HepG2 (cell line): Measurements from ENCODE around the gene GSK3B. TPM values are rescaled to one million over a fixed set of nuclear protein-coding genes. Genes with fewer than 3 reads are reported as not detected.

ENCODE experiments used
- ATAC-seq: fragments of 200-7000 bp; cut with Tn5 transposase; 3 replicates; pipeline ENCODE4 v1.9.1; 2020; ENCODE audit warnings: mild to moderate bottlenecking, moderate library complexity
- BruUV-seq: library from RNA; stranded (reverse); fragments of 400-500 nt; replicated peaks from 2 replicates; lab custom pipeline; 2021; lab: Mats Ljungman, UMichigan
- CTCF ChIA-PET: fragments of 300-600 bp; formaldehyde crosslinking; extraction: SDS; loops from one replicate; lab custom pipeline; 2021; ENCODE audit warnings: low total read pairs, inconsistent platforms, low intra/inter-chr PET ratio; lab: Yijun Ruan, JAX
- POLR2A ChIA-PET: fragments of 350-600 bp; sonication (Branson Sonifier 250); formaldehyde crosslinking; loops from one replicate; lab custom pipeline; 2020; ENCODE audit warnings: antibody characterized with exemption, inconsistent platforms; lab: Yijun Ruan, JAX
- DNase-seq: peaks from one replicate; pipeline ENCODE4 v3.0.0-alpha.2; 2015; ENCODE audit warnings: low spot score
- FAIRE-seq: peaks from 3 replicates; lab custom pipeline; 2011; peaks lifted over from hg19 to GRCh38; lab: Jason Lieb, UNC
- H2AFZ ChIP-seq: one replicate; pipeline ENCODE4 v1.6.1; 2011; ENCODE audit warnings: low read length, inconsistent platforms
- H3K27ac ChIP-seq: fragments of 300-600 bp; 3 replicates; pipeline ENCODE4 v1.8.0; 2011; ENCODE audit warnings: mixed run types, mild to moderate bottlenecking, mixed read lengths, low read length, inconsistent platforms; ENCODE audit not compliant: insufficient read depth; ENCODE audit errors: extremely low read length
- H3K27me3 ChIP-seq, 2 experiments: fragments of 200-600 bp in 1 of 2; 2 replicates in 1 of 2; 3 replicates in 1 of 2; pipeline versions ENCODE4 v1.6.0 to v1.8.0; 2011; ENCODE audit warnings: low read length in 2 of 2, mild to moderate bottlenecking in 2 of 2, moderate library complexity in 2 of 2, inconsistent platforms in 1 of 2; ENCODE audit not compliant: insufficient read depth in 2 of 2, control insufficient read depth in 1 of 2
- H3K36me3 ChIP-seq, 2 experiments: fragments of 200-600 bp in 1 of 2; replicated peaks in 1 of 2; 2 replicates in 1 of 2; 3 replicates in 1 of 2; pipeline versions ENCODE4 v1.5.1 to v1.8.0; 2011; ENCODE audit warnings: low read length in 2 of 2, inconsistent platforms in 1 of 2; ENCODE audit not compliant: insufficient read depth in 2 of 2, control insufficient read depth in 1 of 2
- H3K4me1 ChIP-seq: 2 replicates; pipeline ENCODE4 v1.5.1; 2012; ENCODE audit warnings: low read length, inconsistent platforms; ENCODE audit not compliant: insufficient read depth
- H3K4me2 ChIP-seq: 2 replicates; pipeline ENCODE4 v1.6.0; 2011; ENCODE audit warnings: low read depth, low read length, inconsistent platforms
- H3K4me3 ChIP-seq, 3 experiments: fragments of 200-600 bp in 1 of 3; sonication (generic), shearing (Covaris generic) in 1 of 3; replicated peaks in 1 of 3; 2 replicates each; pipeline ENCODE4 v1.5.1; 2011 to 2016; ENCODE audit warnings: low read length in 3 of 3, inconsistent platforms in 2 of 3, low read depth in 2 of 3, mild to moderate bottlenecking in 2 of 3, control low read depth in 1 of 3, mixed read lengths in 1 of 3; ENCODE audit not compliant: insufficient read depth in 1 of 3
- H3K79me2 ChIP-seq: one replicate; pipeline ENCODE4 v1.6.1; 2011; ENCODE audit warnings: low read length, inconsistent platforms; ENCODE audit not compliant: insufficient read depth
- H3K9ac ChIP-seq: 2 replicates; pipeline ENCODE4 v1.6.0; 2011; ENCODE audit warnings: mild to moderate bottlenecking, low read depth, low read length, inconsistent platforms; ENCODE audit not compliant: insufficient read depth
- H3K9me3 ChIP-seq: 2 replicates; pipeline ENCODE4 v1.5.1; 2012; ENCODE audit warnings: mild to moderate bottlenecking, low read length
- H4K20me1 ChIP-seq: 2 replicates; pipeline ENCODE4 v1.6.0; 2011; ENCODE audit warnings: inconsistent platforms, mild to moderate bottlenecking, low read length, moderate library complexity; ENCODE audit not compliant: insufficient read depth
- CC2D1A ChIP-seq: sonication (generic); formaldehyde crosslinking; IDR thresholded peaks from 2 replicates; pipeline ENCODE4 v1.8.1; 2023; ENCODE audit warnings: mild to moderate bottlenecking, missing genetic modification reagents
- CSRNP1 ChIP-seq: sonication (generic); formaldehyde crosslinking; IDR thresholded peaks from 2 replicates; pipeline ENCODE4 v1.8.1; 2023; ENCODE audit warnings: mild to moderate bottlenecking, missing genetic modification reagents
- ELF1 ChIP-seq: sonication (generic); formaldehyde crosslinking; IDR thresholded peaks from 2 replicates; pipeline ENCODE4 v1.4.0; 2020; ENCODE audit warnings: missing genetic modification reagents
- FOXA3 ChIP-seq: IDR thresholded peaks from 2 replicates; pipeline ENCODE4 v1.6.1; 2016; ENCODE audit warnings: missing genetic modification reagents, missing compliant biosample characterization
- GATAD2A ChIP-seq: IDR thresholded peaks from 2 replicates; pipeline ENCODE4 v1.6.1; 2016
- RBFOX2 ChIP-seq: fragments of 200-400 bp; formaldehyde crosslinking; IDR thresholded peaks from 2 replicates; pipeline ENCODE4 v1.6.1; 2017; ENCODE audit warnings: low read depth, mild to moderate bottlenecking, low read length
- ZBTB21 ChIP-seq: sonication (generic); formaldehyde crosslinking; IDR thresholded peaks from 2 replicates; pipeline ENCODE4 v1.4.0; 2020; ENCODE audit warnings: missing genetic modification reagents
- ZNF639 ChIP-seq: conservative IDR thresholded peaks from 2 replicates; pipeline ENCODE4 v1.6.1; 2018; ENCODE audit warnings: missing genetic modification reagents
- ZNF646 ChIP-seq: sonication (generic); formaldehyde crosslinking; IDR thresholded peaks from 2 replicates; pipeline ENCODE4 v1.9.0; 2021; ENCODE audit warnings: mild to moderate bottlenecking, missing genetic modification reagents
- ZNF740 ChIP-seq: sonication (generic); formaldehyde crosslinking; IDR thresholded peaks from 2 replicates; pipeline ENCODE4 v1.4.0; 2020; ENCODE audit warnings: missing genetic modification reagents
- whole genome bisulfite sequencing: methylation state at CpG from one replicate; pipeline ENCODE4 v1.1.6; 2017; ENCODE audit warnings: low lambda C conversion rate; 5-methylcytosine and 5-hydroxymethylcytosine counted together
- in situ Hi-C: cut with HindIII; loops from 2 replicates; pipeline ENCODE4 v1.10.0; 2017; ENCODE audit warnings: low pct_unique_long_range_greater_than_20kb; ENCODE audit not compliant: extremely low pct_ligation_motif_present
- intact Hi-C: fragments of 100-400 bp; cut with micrococcal nuclease; formaldehyde crosslinking; loops from one replicate; pipeline ENCODE4 v1.10.0; 2022; ENCODE audit not compliant: unreplicated experiment
- polyA plus RNA-seq, 8 experiments: library from polyadenylated mRNA; depleted of rRNA in 3 of 8; stranded (reverse) in 7 of 8; unstranded in 1 of 8; fragments of >200 nt; fragmentation: Illumina TruSeq in 4 of 8; extraction: Trizol in 4 of 8; gene quantifications; 2 replicates each; pipeline versions ENCODE4 v1.2.1 to v1.2.3, GENCODE V29; 2011 to 2016; ENCODE audit warnings: low read depth in 4 of 8, missing spikeins in 1 of 8, mixed read lengths in 1 of 8; ENCODE audit not compliant: insufficient read depth in 1 of 8
- total RNA-seq, 5 experiments: library from RNA; depleted of rRNA; stranded (reverse); fragments of >200 nt; fragmentation: Illumina TruSeq; extraction: Trizol; gene quantifications; 2 replicates each; pipeline ENCODE4 v1.2.3, GENCODE V29; 2016; ENCODE audit warnings: low read depth in 1 of 5

Gene GSK3B
- total and polyA plus RNA-seq, 2 of the 13 experiments (the other 11 are each of a cell fraction or from before 2014, with no cell fraction given) = 22.3 to 30.1 TPM

GRCh38 chr3:120018299-120018698 is 75.9 kb downstream of the GSK3B start:
- WGBS = 100% methylated on average over 3 of the region's 3 CpGs
- H4K20me1 ChIP-seq = peaks cover 13% of the 10 kb centered on the region
- FAIRE-seq = no peak

DNA sequence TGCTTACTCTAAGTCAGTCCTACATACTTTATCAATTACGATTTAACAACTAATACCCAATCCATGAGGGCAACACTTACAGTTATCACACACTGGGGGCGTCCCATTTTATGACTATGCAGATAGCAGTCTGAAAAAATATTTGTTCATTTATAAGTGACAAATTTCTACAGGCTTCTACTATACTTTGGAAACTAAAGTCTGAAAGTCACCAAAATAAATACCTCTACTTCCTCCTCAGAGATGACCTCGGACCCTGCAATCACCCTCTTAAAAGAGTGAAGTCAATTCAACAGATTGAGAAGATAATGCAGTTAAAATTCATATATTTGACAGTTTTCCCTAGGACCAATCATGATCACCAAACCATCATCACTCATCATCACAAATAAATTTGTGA is 76.6 kb downstream of the GSK3B start:
- POLR2A ChIA-PET = no interaction called here
- Histone ChIP-seq H2AFZ (no peak overlapping the region), H3K27me3 (no peaks in the 10 kb centered on the region), H3K4me1 (peaks cover 29% of the 10 kb centered on the region), H3K27ac (no peak overlapping the region), H3K36me3 (0 out of 5 replicates have a peak, but pooled peaks cover 0 to 3% of the 10 kb centered on the region in 2 experiments), H3K79me2 (peaks cover 89% of the 10 kb centered on the region), H3K9me3 (no peaks in the 10 kb centered on the region), H3K4me2 (no peak overlapping the region), H3K9ac (no peak overlapping the region), H4K20me1 (peaks cover 17% of the 10 kb centered on the region), H3K4me3 (no peak overlapping the region)
- no peak for DNase-seq
- CTCF ChIA-PET = no interaction called here
- BruUV-seq = no TSS peak
- in situ Hi-C loops = no loop called here
- intact Hi-C loops = no loop called here
- 95% methylated on average over 3 of the region's 3 CpGs for WGBS
- FAIRE-seq = no peak
- ATAC-seq = no peak
- TF ChIP-seq RBFOX2 = no peak
- TF ChIP-seq CSRNP1 (CRISPR knock-in tag) = no peak
- no peak for TF ChIP-seq ZNF646
- no peak for TF ChIP-seq ZNF740 (CRISPR knock-in tag)
- no peak for TF ChIP-seq ZBTB21
- TF ChIP-seq ZNF639 (CRISPR knock-in tag) = no peak
- TF ChIP-seq CC2D1A (CRISPR knock-in tag) = no peak
- TF ChIP-seq FOXA3 (CRISPR knock-in tag) = no peak

More at GRCh38 chr3:120018299-120018698, 75.9 kb downstream of the GSK3B start:
- ChIA-PET CTCF (no interaction called here), POLR2A (no interaction called here)
- in situ Hi-C loops = no loop called here
- intact Hi-C loops = no loop called here
- ATAC-seq (no peak), DNase-seq (no peak)
- no peaks in the 10 kb centered on the region for H3K9me3 ChIP-seq
- H3K79me2 ChIP-seq = peaks cover 89% of the 10 kb centered on the region
- no peaks in the 10 kb centered on the region for H3K27me3 ChIP-seq
- peaks cover 29% of the 10 kb centered on the region for H3K4me1 ChIP-seq
- 0 out of 5 replicates have a peak, but pooled peaks cover 0 to 3% of the 10 kb centered on the region in 2 experiments for H3K36me3 ChIP-seq
- H2AFZ ChIP-seq = no peak overlapping the region
- no peak overlapping the region for H3K9ac ChIP-seq
- TF ChIP-seq ELF1 (CRISPR knock-in tag) (no peak), GATAD2A (CRISPR knock-in tag) (no peak)
- H3K4me3 ChIP-seq = no peak overlapping the region
- no TSS peak for BruUV-seq
- no peak overlapping the region for H3K27ac ChIP-seq
- no peak overlapping the region for H3K4me2 ChIP-seq
